HG03457 (cell line): Measurements from ENCODE around the gene SNURF.
"Not testable (repeated sequence)": the region's sequence is repeated elsewhere in the genome, so short reads cannot be mapped to it uniquely, and the experiment has no call there.

ENCODE experiments used
- ATAC-seq: cut with Tn5 transposase; IDR thresholded peaks from one replicate; pipeline ENCODE4 v1.9.1; 2021; ENCODE audit warnings: moderate number of reproducible peaks; ENCODE audit not compliant: unreplicated experiment

The SNURF gene

GRCh38 chr15:24966364-24967103, 11.7 kb downstream of the SNURF start:
- ATAC-seq, result no peak

- no peak for ATAC-seq
Observed at GRCh38 chr15:24971052-24971451, 16.3 kb downstream of the SNURF start.

GRCh38 chr15:24971772-24972171, 17.0 kb downstream of the SNURF start:
- no peak for ATAC-seq

GRCh38 chr15:24972707-24973106, 17.9 kb downstream of the SNURF start:
- not testable (repeated sequence) for ATAC-seq

GRCh38 chr15:24976932-24977331, 22.1 kb downstream of the SNURF start:
- no peak for ATAC-seq

- no peak for ATAC-seq
Observed at GRCh38 chr15:24977686-24978085, 22.9 kb downstream of the SNURF start.

- ATAC-seq, result no peak
Observed at GRCh38 chr15:24985224-24985623, 30.4 kb downstream of the SNURF start.

- ATAC-seq, result no peak
Observed at GRCh38 chr15:24986653-24987052, 31.9 kb downstream of the SNURF start.
